ENCODE measurements around the gene VSTM4.

Gene VSTM4

GRCh38 chr10:49039409-49039808 is 75.9 kb downstream of the VSTM4 start:
- no peak for ATAC-seq

- ATAC-seq: no peak
Measured at GRCh38 chr10:49038711-49039110, 76.6 kb downstream of the VSTM4 start.

DNA sequence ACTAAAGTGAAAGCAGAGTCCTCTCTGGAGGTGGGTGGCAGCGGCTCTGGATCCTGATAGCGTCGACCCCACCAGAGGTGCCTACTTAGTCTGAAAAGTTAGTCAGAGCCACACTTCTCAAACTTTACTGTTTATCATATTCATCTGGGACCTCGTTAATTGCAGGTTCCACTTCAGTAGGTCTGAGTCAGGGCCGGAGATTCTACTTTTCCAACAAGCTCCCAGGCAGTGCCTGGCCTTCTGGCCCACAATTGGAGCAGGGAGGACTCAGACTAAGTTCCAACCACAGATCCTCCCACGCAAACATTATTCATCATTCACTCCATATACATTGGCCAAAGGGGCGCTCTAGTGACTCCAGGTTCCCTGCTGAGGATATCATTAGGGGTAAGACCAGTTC is 78.1 kb downstream of the VSTM4 start:
- ATAC-seq: no peak

- no peak for ATAC-seq
Measured at GRCh38 chr10:49036638-49037037, 78.7 kb downstream of the VSTM4 start.

DNA sequence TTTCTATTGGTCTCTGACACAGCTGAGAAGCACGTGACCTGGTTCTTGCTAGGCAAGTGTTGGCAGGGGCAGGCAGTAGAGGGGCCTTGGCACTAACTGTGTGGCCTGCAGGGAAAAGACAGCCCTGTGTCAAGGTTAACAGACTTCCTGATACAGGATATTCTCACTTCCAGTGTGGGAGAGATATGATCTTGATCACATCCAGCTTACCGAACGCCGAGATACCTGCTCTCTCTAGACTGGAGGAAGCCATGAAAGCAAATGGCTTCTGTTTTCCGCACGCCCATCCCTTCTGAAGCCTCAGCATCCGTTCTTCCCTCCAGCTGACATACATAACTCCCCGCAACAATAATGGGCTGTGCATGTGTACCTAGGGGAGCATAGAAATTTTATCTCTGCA is 79.4 kb downstream of the VSTM4 start:
- ATAC-seq: no peak

DNA sequence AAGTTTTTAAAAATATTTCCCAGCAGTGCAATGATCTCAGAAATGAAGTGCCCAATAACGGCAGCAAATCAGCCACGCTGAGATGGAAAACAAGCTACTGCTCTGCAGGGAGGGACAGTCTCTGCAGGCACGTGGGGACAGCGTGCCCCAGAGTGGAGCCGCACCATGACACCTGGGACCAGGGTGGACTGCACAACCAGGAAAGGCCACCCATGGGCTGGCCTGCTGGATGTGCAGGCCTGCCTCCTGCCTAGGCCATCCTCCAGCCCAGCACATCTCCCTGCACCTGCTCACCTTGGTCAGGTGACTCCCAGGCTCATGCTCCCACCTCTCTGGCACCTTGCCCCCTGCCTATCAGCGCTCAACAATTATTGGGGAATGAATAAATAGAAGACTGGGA is 80.4 kb downstream of the VSTM4 start:
- ATAC-seq: no peak

GRCh38 chr10:49033939-49034338 is 81.4 kb downstream of the VSTM4 start:
- no peak for ATAC-seq

DNA sequence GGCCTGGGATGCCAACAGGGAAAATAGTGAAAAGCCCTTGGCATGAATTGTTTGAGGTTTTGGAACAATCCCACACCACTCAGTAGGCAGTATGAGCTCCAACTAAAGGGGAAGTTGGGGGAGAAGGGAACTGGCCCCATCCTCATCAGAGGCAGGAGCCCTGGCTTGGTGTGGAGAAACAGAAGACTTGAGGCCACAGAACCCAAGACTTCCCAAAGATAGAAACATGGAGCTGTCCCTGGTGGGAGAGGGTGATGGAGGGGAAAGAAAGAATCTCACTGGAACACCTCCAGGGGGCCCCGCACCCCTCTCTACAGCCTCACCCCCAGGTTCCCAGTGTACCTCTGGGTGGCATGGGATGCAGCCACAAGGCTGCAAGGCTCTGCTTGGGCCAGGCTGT is 85.7 kb downstream of the VSTM4 start:
- no peak for ATAC-seq

GRCh38 chr10:49028639-49029038 is 86.7 kb downstream of the VSTM4 start:
- no peak for ATAC-seq

DNA sequence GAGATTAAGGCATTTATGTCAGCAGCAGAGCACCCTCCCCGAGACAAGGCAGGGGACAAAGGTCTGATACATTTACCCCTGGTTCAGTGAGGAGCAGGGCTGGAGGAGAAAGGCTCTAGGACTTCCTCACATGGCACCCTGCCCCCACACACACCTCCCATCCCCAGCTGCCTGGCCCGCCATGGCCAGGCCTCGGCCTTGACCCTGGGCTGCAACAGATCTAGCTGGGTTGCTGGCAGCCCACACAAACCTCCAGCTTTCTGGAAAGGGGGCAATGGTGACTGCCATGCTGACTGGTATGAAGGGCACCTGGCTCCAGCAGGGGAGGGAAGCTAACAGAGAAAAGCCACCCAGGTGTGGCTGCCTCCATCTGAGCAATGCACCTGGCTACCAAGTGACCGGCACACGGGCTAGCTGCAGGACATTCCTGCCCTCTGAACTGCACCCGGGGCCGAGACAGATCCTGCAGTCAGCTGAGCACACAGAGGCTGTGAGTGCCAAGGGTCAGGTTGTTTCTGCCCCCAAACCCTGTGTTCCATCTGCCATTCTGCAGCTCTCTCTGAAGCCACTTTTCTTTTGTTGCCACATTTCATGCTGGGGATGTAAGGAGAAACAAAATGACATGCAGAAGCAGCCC is 89.9 kb downstream of the VSTM4 start:
- ATAC-seq: no peak

- ATAC-seq: no peak
Measured at GRCh38 chr10:49024484-49024883, 90.8 kb downstream of the VSTM4 start.

DNA sequence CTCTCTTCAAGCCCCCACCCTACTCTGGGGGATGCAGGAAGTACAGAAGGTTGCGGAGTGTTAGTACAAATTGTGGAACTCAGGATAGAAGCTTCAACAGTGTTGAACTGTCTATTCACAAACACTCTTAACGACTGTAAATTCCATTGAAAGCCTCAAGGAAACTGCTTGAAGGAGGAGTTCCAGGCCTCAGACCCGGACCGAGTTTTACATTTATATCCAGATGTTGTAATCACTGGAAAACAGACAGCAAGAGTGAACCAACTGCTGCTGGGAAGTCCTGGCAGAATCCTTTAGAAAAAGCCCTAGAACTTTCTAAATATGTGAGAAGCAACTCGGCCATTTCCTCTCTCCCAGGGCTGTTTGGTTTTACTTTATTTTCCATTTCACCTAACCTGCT is 91.6 kb downstream of the VSTM4 start:
- no peak for ATAC-seq

- ATAC-seq: no peak
Measured at GRCh38 chr10:49023071-49023470, 92.3 kb downstream of the VSTM4 start.

DNA sequence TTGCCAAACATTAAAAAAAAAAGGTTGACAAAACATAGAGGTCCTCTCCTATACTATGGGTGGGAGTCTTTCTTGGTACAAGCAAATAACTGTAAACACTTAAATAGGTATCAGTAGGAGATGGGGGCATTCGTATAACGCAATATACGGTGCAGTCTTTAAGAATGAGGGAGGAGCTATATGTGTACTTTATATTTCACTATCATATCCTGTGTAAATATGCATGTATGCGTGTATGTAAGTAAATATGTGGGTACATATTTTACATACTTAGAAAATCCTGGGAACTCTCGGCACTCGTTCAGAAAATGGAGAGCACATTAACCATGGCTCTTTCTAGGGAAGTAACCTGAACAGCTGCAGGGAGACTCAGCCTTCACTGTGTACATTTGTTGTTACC is 93.6 kb downstream of the VSTM4 start:
- ATAC-seq: no peak

DNA sequence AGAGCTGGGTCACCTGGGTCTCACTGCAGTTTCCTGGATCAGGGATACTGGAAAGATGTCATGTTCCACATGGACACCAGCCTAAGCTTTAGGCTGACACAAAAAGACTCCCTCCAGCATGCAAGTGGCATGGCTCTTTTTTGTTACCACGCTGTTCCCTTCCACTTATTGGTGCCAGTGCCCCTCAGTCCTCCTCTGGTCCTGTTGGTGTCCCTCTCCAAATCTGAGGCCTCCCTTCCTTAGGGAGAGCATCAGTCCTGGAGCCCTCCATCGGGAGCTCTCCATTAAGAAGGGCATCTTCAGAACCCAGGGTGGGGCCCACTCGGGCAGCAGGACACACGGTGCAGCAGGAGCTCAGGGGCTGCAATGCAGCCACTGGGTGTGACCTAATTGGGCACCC is 99.6 kb downstream of the VSTM4 start:
- no peak for ATAC-seq

DNA sequence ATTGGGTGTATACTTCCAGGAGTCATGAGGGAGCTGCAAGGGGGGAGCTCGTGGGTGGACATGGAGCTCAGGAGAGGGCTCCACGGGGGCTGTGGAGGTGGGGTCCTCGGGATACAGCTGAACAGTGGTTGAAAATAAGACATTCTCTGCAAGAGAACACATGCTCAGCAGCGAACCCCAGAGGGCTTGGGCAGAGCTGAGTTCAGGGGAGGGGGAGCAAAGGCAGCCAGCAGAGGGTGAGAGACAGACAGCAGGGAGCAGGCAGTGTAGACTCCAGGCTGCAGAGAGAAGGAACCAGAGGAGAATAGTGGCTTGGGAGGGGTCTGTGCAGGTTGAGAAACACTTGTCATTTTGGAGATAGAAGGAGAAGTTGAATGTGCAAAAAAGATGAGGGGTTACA is 102.7 kb downstream of the VSTM4 start:
- no peak for ATAC-seq

- no peak for ATAC-seq
Measured at GRCh38 chr10:49011756-49012155, 103.6 kb downstream of the VSTM4 start.

GRCh38 chr10:49010865-49011264 is 104.5 kb downstream of the VSTM4 start:
- ATAC-seq: no peak

GRCh38 chr10:49010295-49010694 is 105.0 kb downstream of the VSTM4 start:
- no peak for ATAC-seq

- no peak for ATAC-seq
Measured at GRCh38 chr10:49009199-49009979, 105.9 kb downstream of the VSTM4 start.

- ATAC-seq: no peak
Measured at GRCh38 chr10:49008505-49009198, 106.7 kb downstream of the VSTM4 start.

- no peak for ATAC-seq
Measured at GRCh38 chr10:49008091-49008490, 107.2 kb downstream of the VSTM4 start.

GRCh38 chr10:49007129-49007528 is 108.2 kb downstream of the VSTM4 start:
- no peak for ATAC-seq

DNA sequence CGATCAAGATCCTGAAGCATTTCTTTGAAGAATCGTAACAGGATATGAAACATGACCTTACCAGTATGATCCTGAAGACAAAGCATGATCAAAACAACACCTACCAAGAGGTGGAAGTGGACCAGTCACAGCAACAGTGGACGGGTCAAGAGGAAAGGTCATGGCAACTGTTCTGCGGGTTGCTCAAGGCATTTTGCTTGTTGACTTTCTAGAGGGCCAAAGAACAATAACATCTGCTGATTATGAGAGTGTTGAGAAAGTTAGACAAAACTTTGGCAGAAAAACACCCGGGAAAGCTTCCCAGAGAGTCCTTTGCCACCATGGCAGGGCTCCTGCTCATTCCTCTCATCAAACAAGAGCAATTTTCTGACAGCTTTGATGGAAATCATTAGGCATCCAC is 110.1 kb downstream of the VSTM4 start:
- no peak for ATAC-seq

Data from activated CD4-positive, CD25-positive, alpha-beta regulatory T cell treated with anti-CD3 and anti-CD28 coated beads, Interleukin-2, amount 50 U/mL, for 24 hours (primary cell).